Upper lobe of right lung (tissue), 1 donor: ENCODE data around the gene HID1. TPM values are rescaled to one million over a fixed set of nuclear protein-coding genes. Genes with fewer than 3 reads are reported as not detected.
"Not testable (repeated sequence)": the region's sequence is repeated elsewhere in the genome, so short reads cannot be mapped to it uniquely, and the experiment has no call there.

Experiments
- ATAC-seq: fragments of 200-7000 bp; cut with Tn5 transposase; one replicate; pipeline ENCODE4 v1.9.1; 2020; ENCODE audit warnings: mild to moderate bottlenecking, moderate library complexity
- DNase-seq: peaks from one replicate; pipeline ENCODE4 v3.0.0-alpha.2; 2020
- H3K27ac ChIP-seq: fragments of 200-600 bp; one replicate; pipeline ENCODE4 v1.8.0; 2022
- H3K27me3 ChIP-seq: fragments of 200-600 bp; one replicate; pipeline ENCODE4 v1.8.0; 2022; ENCODE audit warnings: mild to moderate bottlenecking
- H3K36me3 ChIP-seq: fragments of 200-600 bp; one replicate; pipeline ENCODE4 v1.8.0; 2022
- H3K4me1 ChIP-seq: fragments of 200-600 bp; one replicate; pipeline ENCODE4 v1.8.0; 2022
- H3K4me3 ChIP-seq: fragments of 200-600 bp; one replicate; pipeline ENCODE4 v1.8.0; 2022; ENCODE audit warnings: mild to moderate bottlenecking
- H3K9me3 ChIP-seq: fragments of 200-600 bp; one replicate; pipeline ENCODE4 v1.8.0; 2022
- CTCF ChIP-seq: fragments of 200-600 bp; IDR thresholded peaks from one replicate; pipeline ENCODE4 v1.8.0; 2022; ENCODE audit warnings: antibody characterized with exemption
- intact Hi-C: fragments of 100-400 bp; cut with DNase I; formaldehyde crosslinking; loops from one replicate; pipeline ENCODE4 v1.11.0; 2022
- total RNA-seq: library from RNA; stranded (reverse); fragmentation: NEBNext Ultra II Directional; extraction: Animal tissue kit (Norgen Biotek cat#: 25700); gene quantifications from one replicate; pipeline ENCODE4 v1.2.1, GENCODE V29; 2021
- donor health status: DM: no; HTN: yes; CAD: no; lungs with severe emphysema.

The HID1 gene
- total RNA-seq, 1 donor from 2014 or later: 33.5 TPM

DNA sequence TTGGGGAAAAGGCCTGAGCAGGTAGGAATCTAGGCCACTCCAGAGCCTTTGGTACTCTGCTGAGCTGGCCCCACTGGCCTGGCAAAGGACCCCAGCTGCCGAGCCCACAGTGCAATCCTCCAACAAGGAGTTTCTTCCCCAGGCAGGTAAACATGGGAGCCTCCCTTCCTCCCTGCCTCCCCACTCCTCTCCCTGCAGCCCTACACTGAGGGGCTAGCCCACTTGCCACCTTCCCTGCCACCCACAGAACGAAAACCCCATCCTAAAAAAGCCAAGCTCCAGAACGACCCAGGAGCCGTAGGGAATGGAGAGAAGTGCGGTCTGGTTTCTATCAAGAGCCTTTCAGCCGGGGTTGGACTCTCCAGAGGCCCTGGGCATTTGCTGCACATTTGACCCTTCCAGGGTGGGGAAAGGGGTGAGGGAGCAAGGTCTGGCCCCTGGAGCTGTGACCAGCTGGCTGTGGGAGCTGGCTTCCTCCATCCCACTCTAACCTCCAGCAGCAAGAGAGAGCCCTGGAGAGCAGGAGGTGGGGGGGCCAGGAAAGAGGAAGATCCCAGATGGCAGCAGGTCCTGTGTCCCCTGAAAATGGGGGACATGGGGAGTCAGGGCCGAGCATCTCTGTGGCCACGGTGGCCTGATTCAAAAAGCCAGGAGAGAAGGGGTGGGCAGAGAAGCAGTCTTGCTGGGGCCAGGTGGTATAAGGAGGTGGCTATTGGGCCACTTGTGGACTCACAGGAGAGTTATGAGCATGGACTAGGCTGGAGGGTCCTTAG lies 1.3 kb downstream of the HID1 start:
- no peak for TF ChIP-seq CTCF
- Histone ChIP-seq H3K27me3 (peaks cover 8% of the 10 kb centered on the region), H3K9me3 (no peaks in the 10 kb centered on the region), H3K4me1 (peaks cover 18% of the 10 kb centered on the region), H3K4me3 (peak overlapping the region; percentile 65), H3K36me3 (no peaks in the 10 kb centered on the region), H3K27ac (peak overlapping the region; percentile 47)
- intact Hi-C loops: no loop called here
- ATAC-seq (no peak), DNase-seq (no peak)

DNA sequence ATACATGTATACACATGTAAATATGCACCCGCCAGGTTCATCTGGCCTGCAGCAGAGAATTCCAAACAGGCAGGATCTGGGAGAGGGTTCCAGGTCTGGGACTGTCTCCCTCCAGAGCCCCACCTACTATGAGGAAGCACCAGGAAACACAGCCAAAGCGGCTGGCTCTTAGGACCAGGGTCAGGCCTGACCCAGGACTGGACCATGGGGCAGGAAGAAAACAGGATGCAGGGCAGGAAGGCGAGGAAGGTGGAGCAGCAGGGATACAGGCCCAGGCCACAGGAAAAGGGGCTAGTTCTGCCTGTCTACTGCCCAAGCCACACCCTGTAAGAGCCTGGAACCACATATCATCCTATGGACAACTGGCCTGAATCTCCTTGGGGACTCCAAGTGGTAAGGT lies 2.2 kb downstream of the HID1 start:
- H3K4me1 ChIP-seq: peaks cover 18% of the 10 kb centered on the region
- ATAC-seq (peak; percentile 9), DNase-seq (no peak)
- intact Hi-C loops: no loop called here
- peaks cover 8% of the 10 kb centered on the region for H3K27me3 ChIP-seq
- H3K4me3 ChIP-seq: peak overlapping the region; percentile 65
- no peaks in the 10 kb centered on the region for H3K36me3 ChIP-seq
- no peaks in the 10 kb centered on the region for H3K9me3 ChIP-seq
- peak overlapping the region; percentile 24 for H3K27ac ChIP-seq
- no peak for TF ChIP-seq CTCF

DNA sequence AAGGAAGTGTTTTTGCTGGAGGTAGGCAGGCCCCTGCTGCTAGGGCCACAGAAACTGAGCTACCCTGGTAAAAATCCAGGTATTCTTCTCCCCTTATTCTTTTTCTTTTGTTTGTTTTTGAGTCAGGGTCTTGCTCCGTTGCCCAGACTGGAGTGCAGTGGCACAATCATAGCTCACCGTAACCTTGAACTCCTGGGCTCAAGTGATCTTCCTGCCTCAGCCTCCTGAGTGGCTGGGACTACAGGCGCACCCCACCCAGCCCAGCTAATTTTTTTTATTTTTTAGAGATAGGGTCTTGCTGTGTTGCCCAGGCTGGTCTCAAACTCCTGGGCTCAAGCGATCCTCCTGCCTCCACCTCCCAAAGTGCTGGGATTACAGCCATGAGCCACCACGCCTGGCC lies 3.1 kb downstream of the HID1 start:
- Histone ChIP-seq H3K4me1 (peaks cover 18% of the 10 kb centered on the region), H3K27ac (peak overlapping the region; percentile 30)
- H3K9me3 ChIP-seq, H3K36me3 ChIP-seq, DNase-seq, H3K4me3 ChIP-seq, ATAC-seq, H3K27me3 ChIP-seq: not testable (repeated sequence)
- intact Hi-C loops: loop anchor here (10.0 kb wide), 1 partner anchor 45 kb away; the partner anchor contains the start of gene MRPL58

DNA sequence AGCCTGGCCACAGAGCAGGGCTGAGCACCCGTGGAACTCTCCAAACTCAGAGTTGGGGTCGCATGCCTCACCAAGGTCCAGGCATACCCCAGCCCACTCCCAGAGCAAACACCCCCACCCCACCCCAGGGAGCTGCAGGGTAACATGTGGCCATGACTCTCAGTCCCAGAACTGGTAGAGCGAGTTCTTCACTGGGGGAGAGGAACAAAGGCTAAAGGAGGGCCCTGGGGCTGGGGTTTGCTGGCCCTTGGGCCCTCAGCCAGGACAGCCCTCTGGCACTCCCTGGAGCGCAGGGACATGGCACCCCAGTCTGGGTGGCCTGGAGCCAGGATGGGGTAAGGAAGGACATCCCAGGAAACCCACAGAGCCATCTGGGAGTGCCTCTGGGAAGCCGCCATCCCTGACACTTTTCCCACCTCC lies 4.2 kb downstream of the HID1 start:
- ATAC-seq (peak; percentile 21), DNase-seq (peak; percentile 74)
- no peak overlapping the region for H3K4me3 ChIP-seq
- no peak overlapping the region for H3K27ac ChIP-seq
- H3K27me3 ChIP-seq: peaks cover 8% of the 10 kb centered on the region
- no peaks in the 10 kb centered on the region for H3K9me3 ChIP-seq
- no peaks in the 10 kb centered on the region for H3K36me3 ChIP-seq
- TF ChIP-seq CTCF: no peak
- peaks cover 18% of the 10 kb centered on the region for H3K4me1 ChIP-seq
- intact Hi-C loops: loop anchor here (10.0 kb wide), 1 partner anchor 46 kb away; the partner anchor contains the start of gene MRPL58

DNA sequence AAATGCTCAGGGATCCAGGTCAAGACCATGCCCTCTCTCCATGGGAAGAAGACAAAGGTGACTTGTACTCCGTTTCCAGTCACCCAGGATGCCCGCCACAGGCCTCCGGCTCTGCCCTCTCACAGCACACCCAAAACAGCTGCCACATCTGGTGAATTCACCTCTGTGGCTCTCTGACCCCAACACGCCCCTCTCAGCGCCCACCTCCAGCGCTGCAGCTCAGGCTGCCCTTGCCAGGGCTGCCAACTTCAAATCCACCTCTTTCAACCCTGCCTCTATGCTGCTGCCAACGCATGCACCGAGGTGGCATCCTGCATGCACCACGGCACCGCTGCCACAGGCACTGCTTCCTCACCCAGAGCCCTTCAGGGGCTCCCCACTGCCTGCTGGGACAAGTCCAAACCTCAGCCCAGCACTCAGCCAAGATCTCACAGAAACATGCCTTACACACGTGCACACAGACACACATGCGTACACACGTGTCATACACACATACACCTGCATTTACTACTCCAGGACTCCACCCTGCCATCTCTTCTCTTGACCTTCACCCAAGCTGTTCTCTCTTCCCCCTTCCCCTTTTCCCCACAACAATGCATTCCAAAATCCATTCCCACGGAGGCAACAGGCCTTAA lies 7.5 kb downstream of the HID1 start:
- TF ChIP-seq CTCF: no peak
- ATAC-seq (no peak), DNase-seq (no peak)
- no peak overlapping the region for H3K4me3 ChIP-seq
- peaks cover 8% of the 10 kb centered on the region for H3K4me1 ChIP-seq
- intact Hi-C loops: loop anchor here (10.0 kb wide), 1 partner anchor 50 kb away; the partner anchor contains the start of gene MRPL58
- no peaks in the 10 kb centered on the region for H3K9me3 ChIP-seq
- H3K27me3 ChIP-seq: no peaks in the 10 kb centered on the region
- no peak overlapping the region for H3K27ac ChIP-seq
- H3K36me3 ChIP-seq: no peaks in the 10 kb centered on the region

DNA sequence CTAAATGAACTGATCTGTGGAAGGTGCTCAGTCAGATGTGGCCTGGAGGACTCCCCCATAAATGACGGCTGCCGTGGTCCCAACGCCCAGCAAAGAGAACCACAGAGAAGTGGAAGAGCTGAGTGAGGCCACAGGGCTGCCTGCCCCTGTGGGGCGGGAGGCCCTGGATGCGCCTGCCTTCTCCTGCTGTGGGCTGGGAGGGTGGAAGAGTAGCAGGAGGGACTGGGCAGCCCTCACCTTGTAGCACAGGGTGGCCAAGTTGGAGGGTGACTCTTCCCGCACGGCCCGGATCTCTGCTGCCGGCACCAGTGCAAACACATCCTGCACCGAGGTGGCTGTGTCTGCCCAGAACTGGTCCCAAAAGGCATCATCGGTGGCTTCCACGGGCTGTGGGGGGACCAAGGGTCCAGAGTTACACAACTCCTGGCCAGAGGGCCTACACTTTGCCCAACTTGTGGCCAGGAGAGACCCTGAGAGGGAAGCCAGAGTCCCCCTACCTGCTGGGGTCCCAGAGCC lies 8.3 kb downstream of the HID1 start:
- no peaks in the 10 kb centered on the region for H3K27me3 ChIP-seq
- H3K4me3 ChIP-seq: no peak overlapping the region
- DNase-seq (no peak), ATAC-seq (no peak)
- no peak for TF ChIP-seq CTCF
- no peak overlapping the region for H3K27ac ChIP-seq
- peaks cover 4% of the 10 kb centered on the region for H3K4me1 ChIP-seq
- H3K9me3 ChIP-seq: no peaks in the 10 kb centered on the region
- H3K36me3 ChIP-seq: no peaks in the 10 kb centered on the region
- intact Hi-C loops: loop anchor here (10.0 kb wide), 1 partner anchor 50 kb away; the partner anchor contains the start of gene MRPL58
